DOHH2 (cell line): ENCODE measurements around the gene LIPF.

Experiments
- H3F3A ChIP-seq: fragments of 200-600 bp; sonication (generic), shearing (Covaris generic); 2 replicates; pipeline ENCODE4 v1.6.0; 2016; ENCODE audit warnings: antibody characterized with exemption, mild to moderate bottlenecking; ENCODE audit not compliant: control insufficient read depth, insufficient read depth
- H3K27ac ChIP-seq: fragments of 200-600 bp; sonication (generic); 2 replicates; pipeline ENCODE4 v1.5.1; 2014; ENCODE audit warnings: low read depth, mild to moderate bottlenecking, low read length, moderate library complexity
- H3K27me3 ChIP-seq: fragments of 200-600 bp; sonication (generic); 2 replicates; pipeline ENCODE4 v1.6.1; 2014; ENCODE audit warnings: mild to moderate bottlenecking, low read length, mixed read lengths; ENCODE audit not compliant: control insufficient read depth
- H3K36me3 ChIP-seq: fragments of 200-600 bp; sonication (generic); 2 replicates; pipeline ENCODE4 v1.6.1; 2014; ENCODE audit warnings: mild to moderate bottlenecking, low read length, moderate library complexity, mixed read lengths; ENCODE audit not compliant: control insufficient read depth
- H3K4me1 ChIP-seq: fragments of 200-600 bp; sonication (generic); 2 replicates; pipeline ENCODE4 v1.6.1; 2014; ENCODE audit warnings: mild to moderate bottlenecking, low read length, mixed read lengths; ENCODE audit not compliant: control insufficient read depth
- H3K4me2 ChIP-seq: fragments of 200-600 bp; sonication (generic); 2 replicates; pipeline ENCODE4 v1.6.0; 2014; ENCODE audit warnings: mild to moderate bottlenecking, low read length, moderate library complexity
- H3K4me3 ChIP-seq: fragments of 200-600 bp; sonication (generic); 2 replicates; pipeline ENCODE4 v1.5.1; 2014; ENCODE audit warnings: mild to moderate bottlenecking, low read length, mixed read lengths
- H3K79me2 ChIP-seq: fragments of 200-600 bp; sonication (generic); 2 replicates; pipeline ENCODE4 v1.6.1; 2014; ENCODE audit warnings: mild to moderate bottlenecking, low read length, mixed read lengths; ENCODE audit not compliant: control insufficient read depth
- H3K9me2 ChIP-seq: fragments of 200-600 bp; sonication (generic); replicated peaks from 2 replicates; pipeline ENCODE4 v1.6.1; 2014; ENCODE audit warnings: mild to moderate bottlenecking, low read length, mixed read lengths; ENCODE audit not compliant: control insufficient read depth
- H3K9me3 ChIP-seq: fragments of 200-600 bp; sonication (generic); 2 replicates; pipeline ENCODE4 v1.6.1; 2014; ENCODE audit warnings: antibody characterized with exemption, low read length, mixed read lengths; ENCODE audit not compliant: control insufficient read depth, insufficient read depth
- H4K20me1 ChIP-seq: fragments of 200-600 bp; sonication (generic); 2 replicates; pipeline ENCODE4 v1.6.0; 2014; ENCODE audit warnings: low read depth, mild to moderate bottlenecking, antibody characterized with exemption, low read length, moderate library complexity; ENCODE audit not compliant: control insufficient read depth, insufficient read depth
- CTCF ChIP-seq: fragments of 200-600 bp; sonication (generic); IDR thresholded peaks from one replicate; pipeline ENCODE4 v1.5.1; 2014; ENCODE audit warnings: antibody characterized with exemption, mild to moderate bottlenecking, low read depth, low read length; ENCODE audit not compliant: poor library complexity, severe bottlenecking
- EZH2phosphoT487 ChIP-seq: fragments of 200-600 bp; sonication (generic); IDR thresholded peaks from 2 replicates; pipeline ENCODE4 v1.6.1; 2017; ENCODE audit warnings: borderline replicate concordance, mild to moderate bottlenecking, antibody characterized with exemption, low read length, moderate library complexity, mixed read lengths

The LIPF gene

GRCh38 chr10:88651101-88651551 is 13.1 kb upstream of the LIPF start:
- Histone ChIP-seq H3K79me2 (no peaks in the 10 kb centered on the region), H3K27ac (no peak overlapping the region), H4K20me1 (no peaks in the 10 kb centered on the region), H3K9me3 (no peaks in the 10 kb centered on the region), H3K4me1 (no peaks in the 10 kb centered on the region), H3K36me3 (no peaks in the 10 kb centered on the region), H3K27me3 (0 out of 2 replicates have a peak, but pooled peaks cover 5% of the 10 kb centered on the region), H3K9me2 (no peaks in the 10 kb centered on the region), H3F3A (no peaks in the 10 kb centered on the region), H3K4me2 (no peak overlapping the region), H3K4me3 (no peak overlapping the region)
- TF ChIP-seq CTCF: no peak

- H3K27me3 ChIP-seq: 0 out of 2 replicates have a peak, but pooled peaks cover 5% of the 10 kb centered on the region
- TF ChIP-seq CTCF (no peak), EZH2phosphoT487 (no peak)
- no peaks in the 10 kb centered on the region for H4K20me1 ChIP-seq
- H3K4me2 ChIP-seq: no peak overlapping the region
- no peaks in the 10 kb centered on the region for H3K9me2 ChIP-seq
- no peaks in the 10 kb centered on the region for H3K79me2 ChIP-seq
- no peaks in the 10 kb centered on the region for H3F3A ChIP-seq
- no peaks in the 10 kb centered on the region for H3K36me3 ChIP-seq
- H3K27ac ChIP-seq: no peak overlapping the region
- H3K9me3 ChIP-seq: no peaks in the 10 kb centered on the region
- H3K4me3 ChIP-seq: no peak overlapping the region
- no peaks in the 10 kb centered on the region for H3K4me1 ChIP-seq
Observed at GRCh38 chr10:88652616-88653015, 11.6 kb upstream of the LIPF start.

- Histone ChIP-seq H3F3A (no peaks in the 10 kb centered on the region), H3K4me3 (no peak overlapping the region), H4K20me1 (no peaks in the 10 kb centered on the region), H3K27me3 (no peaks in the 10 kb centered on the region), H3K4me2 (no peak overlapping the region), H3K9me3 (no peaks in the 10 kb centered on the region), H3K27ac (no peak overlapping the region), H3K36me3 (no peaks in the 10 kb centered on the region), H3K4me1 (no peaks in the 10 kb centered on the region), H3K79me2 (no peaks in the 10 kb centered on the region), H3K9me2 (no peaks in the 10 kb centered on the region)
- TF ChIP-seq CTCF (no peak), EZH2phosphoT487 (no peak)
Observed at GRCh38 chr10:88657901-88658300, 6.3 kb upstream of the LIPF start.
